ENCODE measurements around the gene HPX. TPM values are rescaled to one million over a fixed set of nuclear protein-coding genes. Genes with fewer than 3 reads are reported as not detected.
"Not testable (repeated sequence)": the region's sequence is repeated elsewhere in the genome, so short reads cannot be mapped to it uniquely, and the experiment has no call there.

The HPX gene
- total RNA-seq, 2 donors from 2014 or later, result 0.58 to 1.3 TPM

GRCh38 chr11:6397156-6397555 lies 43.6 kb downstream of the HPX start:
- Mint-ChIP-seq H3K9me3 (no peaks in the 10 kb centered on the region), H3K4me1 (peaks cover 19% of the 10 kb centered on the region), H3K27ac (no peak overlapping the region), H3K27me3 (no peaks in the 10 kb centered on the region), H3K4me3 (no peak overlapping the region), H3K36me3 (ENCODE audit: low read depth) (peaks cover 36% of the 10 kb centered on the region)
- ATAC-seq (replicated peaks), result no peak

- no peak overlapping the region for H3K4me3 Mint-ChIP-seq
- H3K9me3 Mint-ChIP-seq, result no peaks in the 10 kb centered on the region
- H3K4me1 Mint-ChIP-seq, result peaks cover 16% of the 10 kb centered on the region
- peak overlapping the region; percentile 53 for H3K27ac Mint-ChIP-seq
- H3K27me3 Mint-ChIP-seq, result no peaks in the 10 kb centered on the region
- no peak for ATAC-seq (replicated peaks)
- peaks cover 33% of the 10 kb centered on the region for H3K36me3 Mint-ChIP-seq (ENCODE audit: low read depth)
These were observed 45.2 kb downstream of the HPX start for GRCh38 chr11:6395470-6396060.

GRCh38 chr11:6393989-6394670 lies 46.7 kb downstream of the HPX start:
- Mint-ChIP-seq H3K36me3 (ENCODE audit: low read depth) (peaks cover 22% of the 10 kb centered on the region), H3K27ac (no peak overlapping the region), H3K27me3 (no peaks in the 10 kb centered on the region), H3K4me3 (no peak overlapping the region), H3K9me3 (no peaks in the 10 kb centered on the region), H3K4me1 (peaks cover 20% of the 10 kb centered on the region)
- ATAC-seq (replicated peaks), result no peak

- not testable (repeated sequence) for ATAC-seq (replicated peaks); H3K27ac Mint-ChIP-seq; H3K9me3 Mint-ChIP-seq; H3K36me3 Mint-ChIP-seq (ENCODE audit: low read depth); H3K27me3 Mint-ChIP-seq
- Mint-ChIP-seq H3K4me3 (peak overlapping the region; percentile 56), H3K4me1 (peaks cover 18% of the 10 kb centered on the region)
These were observed 48.5 kb downstream of the HPX start for GRCh38 chr11:6392251-6392650.

- Mint-ChIP-seq H3K27me3 (no peaks in the 10 kb centered on the region), H3K4me3 (peak overlapping the region; percentile 81), H3K9me3 (no peaks in the 10 kb centered on the region), H3K4me1 (peaks cover 18% of the 10 kb centered on the region), H3K36me3 (ENCODE audit: low read depth) (peaks cover 8% of the 10 kb centered on the region), H3K27ac (no peak overlapping the region)
- ATAC-seq (replicated peaks), result no peak
These were observed 49.2 kb downstream of the HPX start for GRCh38 chr11:6391537-6392134.

- Mint-ChIP-seq H3K27me3 (no peaks in the 10 kb centered on the region), H3K27ac (peak overlapping the region; percentile 80), H3K4me1 (peaks cover 18% of the 10 kb centered on the region), H3K36me3 (ENCODE audit: low read depth) (peaks cover 8% of the 10 kb centered on the region), H3K4me3 (peak overlapping the region; percentile 81), H3K9me3 (no peaks in the 10 kb centered on the region)
- ATAC-seq (replicated peaks), result no peak
These were observed 49.9 kb downstream of the HPX start for GRCh38 chr11:6390718-6391469.

- peaks cover 8% of the 10 kb centered on the region for H3K36me3 Mint-ChIP-seq (ENCODE audit: low read depth)
- ATAC-seq (replicated peaks), result peak; percentile 92
- H3K27ac Mint-ChIP-seq, result peak within 1 kb of the TSS; percentile 80
- H3K27me3 Mint-ChIP-seq, result no peaks in the 10 kb centered on the region
- peaks cover 18% of the 10 kb centered on the region for H3K4me1 Mint-ChIP-seq
- peak within 1 kb of the TSS; percentile 81 for H3K4me3 Mint-ChIP-seq
- H3K9me3 Mint-ChIP-seq, result no peaks in the 10 kb centered on the region
These were observed 50.7 kb downstream of the HPX start, which contains the start of gene SMPD1 for GRCh38 chr11:6389905-6390717. Gene SMPD1, plus strand, starts transcription at chr11:6390474. Its CDS starts 125 bp downstream, at chr11:6390599.

GRCh38 chr11:6388748-6389147 lies 52.0 kb downstream of the HPX start:
- peak overlapping the region; percentile 80 for H3K27ac Mint-ChIP-seq
- no peaks in the 10 kb centered on the region for H3K27me3 Mint-ChIP-seq
- ATAC-seq (replicated peaks), result no peak
- peaks cover 8% of the 10 kb centered on the region for H3K36me3 Mint-ChIP-seq (ENCODE audit: low read depth)
- H3K4me1 Mint-ChIP-seq, result peaks cover 18% of the 10 kb centered on the region
- no peaks in the 10 kb centered on the region for H3K9me3 Mint-ChIP-seq
- H3K4me3 Mint-ChIP-seq, result peak overlapping the region; percentile 81

- Mint-ChIP-seq H3K27ac (no peak overlapping the region), H3K9me3 (no peaks in the 10 kb centered on the region), H3K4me3 (no peak overlapping the region), H3K36me3 (ENCODE audit: low read depth) (peaks cover 4% of the 10 kb centered on the region), H3K4me1 (peaks cover 16% of the 10 kb centered on the region), H3K27me3 (no peaks in the 10 kb centered on the region)
- ATAC-seq (replicated peaks), result no peak
These were observed 52.8 kb downstream of the HPX start for GRCh38 chr11:6387811-6388599.

- H3K36me3 Mint-ChIP-seq (ENCODE audit: low read depth), result no peaks in the 10 kb centered on the region
- no peak for ATAC-seq (replicated peaks)
- H3K4me3 Mint-ChIP-seq, result no peak overlapping the region
- H3K27ac Mint-ChIP-seq, result peak overlapping the region; percentile 76
- H3K27me3 Mint-ChIP-seq, result no peaks in the 10 kb centered on the region
- H3K9me3 Mint-ChIP-seq, result no peaks in the 10 kb centered on the region
- peaks cover 11% of the 10 kb centered on the region for H3K4me1 Mint-ChIP-seq
These were observed 55.6 kb downstream of the HPX start for GRCh38 chr11:6385046-6385777.
